Thyroid gland (tissue), 4 donors: Measurements from ENCODE around the gene SND1. TPM values are rescaled to one million over a fixed set of nuclear protein-coding genes. Genes with fewer than 3 reads are reported as not detected.

Experiments used
- DNase-seq, 2 donors: peaks; one replicate each; pipeline ENCODE4 v3.0.0-alpha.2; 2019
- H3K27ac ChIP-seq, 3 donors: fragments of 200-600 bp; sonication (generic); 1 replicate in 2 of 3; 2 replicates in 1 of 3; pipeline ENCODE4 v1.5.1; 2016 to 2019; ENCODE audit warnings: mild to moderate bottlenecking in 1 of 3, moderate library complexity in 1 of 3
- H3K27me3 ChIP-seq: fragments of 200-600 bp; sonication (generic); one replicate; pipeline ENCODE4 v1.5.1; 2019
- H3K36me3 ChIP-seq, 2 donors: fragments of 200-600 bp; sonication (generic); one replicate each; pipeline ENCODE4 v1.5.1; 2016 to 2019
- H3K4me1 ChIP-seq, 2 donors: fragments of 200-600 bp; sonication (generic); one replicate each; pipeline ENCODE4 v1.5.1; 2017 to 2019
- H3K4me3 ChIP-seq, 3 donors: fragments of 200-600 bp; sonication (generic); replicated peaks in 1 of 3; 1 replicate in 2 of 3; 2 replicates in 1 of 3; pipeline ENCODE4 v1.5.1; 2016; ENCODE audit warnings: mild to moderate bottlenecking in 1 of 3
- H3K9me3 ChIP-seq: fragments of 200-600 bp; sonication (generic); one replicate; pipeline ENCODE4 v1.5.1; 2017
- POLR2A ChIP-seq, 2 donors: fragments of 450-650 bp; IDR thresholded peaks; one replicate each; pipeline ENCODE4 v1.6.1; 2017; ENCODE audit warnings: antibody characterized with exemption in 2 of 2, mild to moderate bottlenecking in 2 of 2, moderate library complexity in 1 of 2
- WGBS, 2 donors: methylation state at CpG; one replicate each; pipeline ENCODE4 v1.1.5; 2017; 5-methylcytosine and 5-hydroxymethylcytosine counted together
- intact Hi-C: fragments of 100-400 bp; cut with DNase I; formaldehyde crosslinking; loops from one replicate; pipeline ENCODE4 v1.15.1; 2023
- total RNA-seq, 4 donors: library from RNA; depleted of rRNA; stranded (reverse); fragments of >200 nt; gene quantifications; one replicate each; pipeline ENCODE4 v1.2.3, GENCODE V29; 2016
- TF ChIP-seq, protein P1 (sequence below), 6 experiments: fragments of 200-600 bp in 3 of 6; fragments of 450-650 bp in 3 of 6; sonication (generic) in 3 of 6; IDR thresholded peaks; one replicate each; pipeline ENCODE4 v1.5.1; 2016 to 2019; ENCODE audit warnings: antibody characterized with exemption in 6 of 6, mild to moderate bottlenecking in 2 of 6, inconsistent platforms in 1 of 6, moderate library complexity in 1 of 6

Gene SND1
- total RNA-seq, 4 donors from 2014 or later: 126 to 167 (median 144) TPM

DNA sequence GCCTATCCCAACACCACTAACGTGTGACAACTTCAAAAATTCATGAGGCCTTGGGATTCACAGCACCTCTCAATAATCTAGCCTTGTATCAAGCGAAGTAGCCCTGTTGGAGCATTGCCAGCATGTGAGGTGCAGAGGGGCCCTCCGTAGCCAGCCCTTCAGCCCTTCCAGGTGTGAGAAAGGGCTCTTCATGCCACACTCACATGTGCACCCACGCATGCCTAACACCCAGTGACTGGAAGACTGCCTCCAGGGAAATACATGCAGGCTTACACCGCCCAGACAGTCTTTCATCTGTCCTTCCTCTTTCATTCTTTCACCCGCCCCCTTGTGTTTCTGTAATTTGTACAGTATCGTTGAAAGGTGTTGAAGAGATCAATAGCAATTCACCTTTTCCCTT is 353.1 kb downstream of the SND1 start:
- intact Hi-C loops: no loop called here
- H3K27me3 ChIP-seq: no peaks in the 10 kb centered on the region
- DNase-seq: peak; percentile 62 to 70
- no peaks in the 10 kb centered on the region for H3K9me3 ChIP-seq
- TF ChIP-seq, protein P1, sequence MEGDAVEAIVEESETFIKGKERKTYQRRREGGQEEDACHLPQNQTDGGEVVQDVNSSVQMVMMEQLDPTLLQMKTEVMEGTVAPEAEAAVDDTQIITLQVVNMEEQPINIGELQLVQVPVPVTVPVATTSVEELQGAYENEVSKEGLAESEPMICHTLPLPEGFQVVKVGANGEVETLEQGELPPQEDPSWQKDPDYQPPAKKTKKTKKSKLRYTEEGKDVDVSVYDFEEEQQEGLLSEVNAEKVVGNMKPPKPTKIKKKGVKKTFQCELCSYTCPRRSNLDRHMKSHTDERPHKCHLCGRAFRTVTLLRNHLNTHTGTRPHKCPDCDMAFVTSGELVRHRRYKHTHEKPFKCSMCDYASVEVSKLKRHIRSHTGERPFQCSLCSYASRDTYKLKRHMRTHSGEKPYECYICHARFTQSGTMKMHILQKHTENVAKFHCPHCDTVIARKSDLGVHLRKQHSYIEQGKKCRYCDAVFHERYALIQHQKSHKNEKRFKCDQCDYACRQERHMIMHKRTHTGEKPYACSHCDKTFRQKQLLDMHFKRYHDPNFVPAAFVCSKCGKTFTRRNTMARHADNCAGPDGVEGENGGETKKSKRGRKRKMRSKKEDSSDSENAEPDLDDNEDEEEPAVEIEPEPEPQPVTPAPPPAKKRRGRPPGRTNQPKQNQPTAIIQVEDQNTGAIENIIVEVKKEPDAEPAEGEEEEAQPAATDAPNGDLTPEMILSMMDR (IDR thresholded peaks at IDR 0.05): no peak
- TF ChIP-seq POLR2A (IDR thresholded peaks at IDR 0.05): no peak
- H3K4me1 ChIP-seq: peaks cover 3 to 42% of the 10 kb centered on the region in 2 donors
- no peak overlapping the region for H3K4me3 ChIP-seq
- no peak overlapping the region for H3K27ac ChIP-seq
- WGBS, 2 donors: 58% methylated on average over 7 of the region's 7 CpGs
- no peaks in the 10 kb centered on the region for H3K36me3 ChIP-seq

- intact Hi-C loops: no loop called here
- no peaks in the 10 kb centered on the region for H3K27me3 ChIP-seq
- no peak for DNase-seq
- no peak overlapping the region for H3K4me3 ChIP-seq
- H3K36me3 ChIP-seq: no peaks in the 10 kb centered on the region
- WGBS, 2 donors: 90 to 97% methylated on average over 3 of the region's 3 CpGs
- no peak overlapping the region for H3K27ac ChIP-seq
- no peaks in the 10 kb centered on the region for H3K9me3 ChIP-seq
- H3K4me1 ChIP-seq: peaks cover 3 to 35% of the 10 kb centered on the region in 2 donors
- TF ChIP-seq, protein P1 (IDR thresholded peaks at IDR 0.05): no peak
- TF ChIP-seq POLR2A (IDR thresholded peaks at IDR 0.05): no peak
Measured at GRCh38 chr7:128005759-128006159, 353.8 kb downstream of the SND1 start.

GRCh38 chr7:128006550-128007302 is 354.7 kb downstream of the SND1 start:
- no peak for TF ChIP-seq POLR2A (IDR thresholded peaks at IDR 0.05)
- TF ChIP-seq, protein P1 (IDR thresholded peaks at IDR 0.05): no peak
- H3K9me3 ChIP-seq: no peaks in the 10 kb centered on the region
- H3K36me3 ChIP-seq: no peaks in the 10 kb centered on the region
- H3K27me3 ChIP-seq: no peaks in the 10 kb centered on the region
- H3K4me1 ChIP-seq: peaks cover 3 to 26% of the 10 kb centered on the region in 2 donors
- peak in 1 of 2 donors; percentile 13 for DNase-seq
- intact Hi-C loops: no loop called here
- 95 to 100% methylated on average over 8 of the region's 8 CpGs for WGBS, 2 donors
- no peak overlapping the region for H3K4me3 ChIP-seq
- no peak overlapping the region for H3K27ac ChIP-seq

DNA sequence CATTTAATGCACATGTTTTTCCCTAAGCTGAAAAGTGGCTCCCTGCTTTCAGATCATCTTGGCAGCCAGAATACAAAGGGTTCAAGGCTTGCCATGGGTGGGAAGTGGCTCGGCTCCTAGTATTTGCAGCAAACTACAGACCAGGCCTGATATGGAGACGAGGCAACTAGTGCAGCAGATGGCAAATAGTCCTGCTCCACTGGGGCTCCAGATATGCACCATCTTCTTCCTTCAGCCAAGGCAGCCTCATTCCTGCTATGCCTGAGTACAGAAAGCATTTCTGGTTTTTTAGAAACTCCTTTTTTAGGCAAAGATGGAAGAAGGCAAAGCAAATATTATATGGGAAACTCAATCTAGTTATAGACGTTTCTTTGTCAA is 355.3 kb downstream of the SND1 start:
- Histone ChIP-seq H3K27ac (no peak overlapping the region), H3K27me3 (no peaks in the 10 kb centered on the region), H3K4me3 (no peak overlapping the region), H3K36me3 (no peaks in the 10 kb centered on the region), H3K4me1 (peaks cover 3 to 26% of the 10 kb centered on the region in 2 donors), H3K9me3 (no peaks in the 10 kb centered on the region)
- intact Hi-C loops: no loop called here
- DNase-seq: no peak
- TF ChIP-seq, protein P1 (IDR thresholded peaks at IDR 0.05): no peak
- TF ChIP-seq POLR2A (IDR thresholded peaks at IDR 0.05): no peak
- 92 to 93% methylated on average over 3 of the region's 3 CpGs for WGBS, 2 donors

DNA sequence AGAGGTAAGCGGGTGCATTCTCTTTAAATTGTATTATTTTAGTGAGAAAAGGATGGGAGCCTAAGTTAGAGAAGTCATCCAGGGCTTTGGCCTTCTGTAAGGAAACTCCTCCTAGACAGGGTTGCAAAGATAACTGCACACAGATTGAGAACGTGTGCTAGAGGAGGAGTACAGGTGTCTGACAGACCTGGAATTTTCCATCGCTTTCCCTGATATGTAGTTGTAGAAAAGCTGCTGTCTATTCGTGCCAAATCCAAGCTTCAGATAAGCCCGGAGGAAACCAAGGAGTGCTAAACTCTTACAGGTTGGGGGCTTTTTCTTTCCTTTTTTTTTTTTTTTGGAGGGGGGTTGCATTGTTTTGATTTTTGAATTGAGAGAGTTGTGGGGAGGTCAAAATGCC is 356.1 kb downstream of the SND1 start:
- Histone ChIP-seq H3K4me1 (peaks cover 3 to 26% of the 10 kb centered on the region in 2 donors), H3K9me3 (no peaks in the 10 kb centered on the region), H3K36me3 (no peaks in the 10 kb centered on the region), H3K4me3 (no peak overlapping the region), H3K27me3 (no peaks in the 10 kb centered on the region), H3K27ac (no peak overlapping the region)
- TF ChIP-seq, protein P1 (IDR thresholded peaks at IDR 0.05): no peak
- intact Hi-C loops: no loop called here
- no peak for DNase-seq
- WGBS, 2 donors: 95 to 96% methylated on average over 5 of the region's 5 CpGs
